SIG-M5 treated with dmso at 0.1 percent for 504 hours (cell line): ENCODE measurements around the gene DBR1.
A peak's percentile ranks its signal among the peaks of the same experiment; 100 is the strongest.

Source experiments
- DNase-seq: peaks from one replicate; lab custom pipeline; 2025; ENCODE audit not compliant: unreplicated experiment; lab: John Stamatoyannopoulos, UW

DBR1 gene

DNA sequence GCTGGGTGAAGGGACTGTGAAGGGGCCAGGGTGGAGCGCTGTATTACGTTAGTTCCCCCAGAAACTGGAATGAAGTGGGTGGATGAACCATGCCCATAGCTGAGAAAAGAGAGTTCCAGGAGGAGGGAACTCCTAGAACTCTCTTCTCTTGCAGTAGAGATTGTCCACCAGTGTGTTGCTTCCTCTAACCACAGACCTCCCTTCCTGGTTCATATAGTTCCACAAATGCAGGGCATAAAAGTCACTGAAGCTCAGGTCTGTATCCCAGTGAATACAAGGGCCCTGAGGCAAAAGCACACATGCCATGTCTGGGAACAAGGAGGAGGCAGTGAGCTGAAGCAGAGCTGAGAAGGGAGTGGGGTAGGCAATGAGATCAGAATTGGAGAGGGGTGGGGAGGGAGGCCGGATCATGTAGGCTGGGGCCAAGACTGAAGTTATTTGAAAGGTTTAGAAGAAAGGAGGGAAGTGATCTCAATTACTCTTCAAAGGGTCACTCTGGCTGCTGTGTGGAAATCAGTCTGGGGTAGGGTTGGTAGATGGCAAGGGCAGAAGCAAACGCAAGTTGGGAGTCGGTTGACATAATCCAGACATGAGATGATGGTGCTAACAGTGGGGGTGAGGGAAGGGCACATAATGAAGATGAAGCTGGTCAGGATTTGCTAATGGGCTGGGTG, 49.0 kb downstream of the DBR1 start:
- DNase-seq, result peak; percentile 73

DNA sequence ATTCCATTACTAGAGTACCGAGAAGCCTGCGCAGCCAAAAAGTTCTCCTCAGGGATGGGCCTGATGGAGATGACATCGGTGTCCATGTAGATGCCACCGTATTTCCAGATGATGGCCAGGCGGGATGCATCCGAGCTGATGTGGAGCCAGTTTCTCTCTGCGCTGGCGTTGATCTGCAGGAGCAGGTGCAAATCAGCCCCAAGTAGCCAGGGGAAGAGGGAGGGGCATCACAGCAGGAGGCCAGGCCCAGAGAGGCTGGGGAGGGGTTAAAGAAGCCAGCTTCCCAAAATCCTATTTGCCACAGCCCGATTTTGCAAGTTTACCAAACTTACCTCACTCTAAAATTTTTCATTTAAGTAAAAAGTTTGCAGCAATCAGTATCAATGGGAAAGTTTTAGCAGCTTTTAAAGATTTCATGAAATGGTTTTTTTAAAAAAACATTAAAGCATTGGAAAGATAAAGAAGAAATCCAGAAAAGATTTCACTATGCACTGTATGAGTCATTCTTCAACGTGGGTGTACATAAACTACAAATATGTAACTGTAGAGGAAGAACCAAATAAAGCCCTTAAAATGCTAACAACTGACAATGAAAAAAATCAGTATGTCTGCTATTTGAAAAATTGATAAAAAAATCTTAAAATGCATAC, 49.9 kb downstream of the DBR1 start:
- peak; percentile 31 for DNase-seq

DNA sequence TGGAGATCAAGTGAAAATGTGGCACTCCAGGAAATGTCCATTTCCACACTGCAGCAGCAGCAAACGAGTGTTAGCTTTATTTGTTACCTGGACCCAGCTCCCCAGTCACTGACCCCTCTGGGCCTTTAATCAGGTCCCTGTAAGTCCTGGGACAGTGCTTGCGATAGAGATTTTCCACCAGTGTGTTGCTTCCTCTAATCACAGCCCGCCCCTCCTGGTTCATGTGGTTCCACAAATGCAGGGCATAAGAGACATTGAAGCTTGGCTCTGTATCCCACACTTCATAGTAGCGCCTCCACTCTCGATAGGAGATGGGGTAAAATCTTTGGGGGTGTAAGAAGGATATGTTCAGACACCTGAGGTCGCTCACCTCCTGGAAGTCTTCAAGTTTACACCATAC, 50.5 kb downstream of the DBR1 start:
- no peak for DNase-seq

DNA sequence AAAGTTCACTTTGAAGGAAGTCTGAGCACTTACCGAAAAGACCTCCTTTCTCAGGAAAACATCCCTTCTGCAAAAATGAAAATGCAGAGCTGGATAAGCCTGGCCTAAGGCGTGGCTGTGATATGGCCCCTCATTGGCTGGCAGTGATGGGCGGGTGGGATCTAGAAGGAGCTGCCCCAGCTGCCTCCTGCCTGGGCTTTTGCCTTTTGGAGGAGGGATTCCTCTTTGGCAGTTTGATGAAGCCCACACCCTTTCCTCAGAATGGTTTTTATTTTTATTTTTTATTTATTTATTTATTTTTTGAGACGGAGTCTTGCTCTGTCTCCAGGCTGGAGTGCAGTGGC, 55.3 kb downstream of the DBR1 start:
- DNase-seq, result no peak

DNA sequence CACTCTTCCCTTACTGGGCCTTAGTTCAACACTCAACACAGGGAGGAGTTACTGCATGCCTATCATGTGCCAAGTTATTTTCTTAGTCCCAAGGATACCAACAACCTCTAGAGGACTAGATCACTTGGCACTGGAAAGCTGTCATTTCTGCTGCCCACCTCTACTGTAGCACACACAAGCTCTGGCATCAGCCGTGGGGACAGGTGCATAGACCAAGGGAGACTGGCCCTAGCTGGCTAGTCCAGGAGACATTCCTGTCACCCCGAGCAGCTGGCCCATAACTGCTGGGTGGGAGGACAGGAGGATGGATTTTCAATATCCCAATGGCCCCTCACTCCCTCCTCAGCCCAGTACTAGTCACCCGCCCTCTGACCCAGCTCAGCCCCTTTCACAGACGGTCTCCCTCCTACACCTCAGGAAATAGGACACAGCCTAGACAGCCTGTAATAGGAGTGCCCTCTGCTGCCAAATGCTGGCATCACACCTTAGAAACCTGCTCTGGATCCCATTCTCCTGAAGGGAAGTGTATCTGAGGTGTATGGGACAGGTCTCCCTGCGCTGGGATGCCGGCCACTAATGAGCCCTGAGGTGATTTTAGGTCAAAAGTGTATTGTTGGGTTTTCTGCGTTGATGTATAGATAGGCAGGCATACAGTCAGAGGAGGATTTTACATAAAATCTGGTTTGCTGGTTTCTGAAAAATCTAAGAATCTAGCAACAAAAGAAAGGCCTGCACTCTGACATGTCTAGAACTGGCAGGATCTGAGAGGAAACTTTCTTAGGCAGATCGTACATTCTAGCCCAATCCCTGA, 55.9 kb downstream of the DBR1 start:
- DNase-seq, result peak; percentile 70

DNA sequence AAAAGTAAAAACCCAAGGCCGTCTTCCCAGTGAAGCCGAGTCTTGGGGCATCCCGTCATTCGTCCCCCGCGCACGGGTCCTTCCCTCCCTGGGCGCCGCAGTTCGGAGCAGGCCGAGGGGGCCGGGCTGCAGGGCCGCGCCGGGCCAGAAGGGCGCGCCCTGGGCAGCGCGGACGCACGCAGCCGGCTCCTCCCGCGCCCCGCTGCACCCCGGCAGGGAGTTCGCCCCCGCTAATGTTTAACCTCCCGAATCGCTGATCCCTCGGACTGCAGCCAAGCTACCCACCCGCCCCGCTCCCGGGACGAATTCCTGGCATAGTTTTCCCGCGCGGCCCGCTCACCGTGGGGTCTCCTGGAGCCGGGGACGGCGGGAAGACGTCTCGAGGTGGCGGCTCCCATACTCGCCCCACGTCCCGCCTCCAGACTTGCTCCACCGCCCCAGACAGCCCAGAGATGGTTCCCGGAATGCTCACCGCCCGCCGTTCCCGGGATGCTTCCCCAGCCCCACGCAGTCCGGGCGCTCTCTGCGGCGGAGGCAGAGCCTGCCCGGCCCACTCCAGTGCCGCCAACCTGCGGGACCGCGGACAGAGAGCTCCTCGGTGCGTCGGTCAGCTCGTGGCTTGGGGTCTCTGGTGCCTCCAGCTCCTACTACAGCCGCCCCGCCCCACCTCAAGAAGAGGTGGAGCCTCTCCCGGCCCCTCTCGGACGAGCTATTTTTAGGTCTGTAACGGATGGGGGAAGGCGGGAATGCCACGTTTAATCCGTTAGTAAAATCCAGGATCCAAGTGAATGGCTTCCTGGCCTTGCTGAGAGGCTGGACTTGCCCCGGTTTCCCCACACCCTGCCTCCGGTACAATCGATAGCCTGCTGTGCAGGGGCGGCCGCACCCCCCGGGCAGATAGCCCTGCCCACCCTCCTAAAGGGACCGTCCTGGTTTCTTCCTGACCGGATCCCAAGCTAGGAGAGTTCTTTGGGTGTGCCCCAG, 59.4 kb downstream of the DBR1 start, which contains the start of gene DZIP1L:
TSS of gene DZIP1L (minus strand) at position 621 of the 984 bp plus-strand sequence. CDS start 11,637 bp downstream, outside the sequence.
- peak; percentile 26 for DNase-seq

DNA sequence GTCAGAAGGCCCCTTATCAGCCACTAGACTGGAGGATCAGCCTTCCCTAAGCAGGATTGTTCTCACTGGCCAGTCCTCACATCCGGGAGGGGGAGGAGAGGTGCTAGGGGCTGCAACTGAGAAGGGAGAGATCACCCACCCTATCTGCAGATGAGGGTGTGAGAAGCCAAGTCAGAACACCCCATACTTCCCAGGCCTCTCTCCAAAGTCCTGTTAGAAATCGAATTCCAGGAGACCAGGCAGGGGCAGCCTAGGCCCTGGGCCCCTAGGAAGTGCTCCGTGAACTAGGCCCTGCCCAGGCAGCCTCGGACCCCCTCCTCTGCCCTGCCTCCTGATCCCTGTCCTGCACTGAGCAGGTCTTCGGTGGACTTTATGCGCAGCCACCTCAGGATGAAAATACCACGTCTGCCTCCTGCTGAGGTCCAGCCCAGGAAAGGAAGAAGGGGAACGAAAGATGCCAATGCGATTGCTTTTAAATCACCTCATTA, 60.2 kb downstream of the DBR1 start:
- no peak for DNase-seq

DNA sequence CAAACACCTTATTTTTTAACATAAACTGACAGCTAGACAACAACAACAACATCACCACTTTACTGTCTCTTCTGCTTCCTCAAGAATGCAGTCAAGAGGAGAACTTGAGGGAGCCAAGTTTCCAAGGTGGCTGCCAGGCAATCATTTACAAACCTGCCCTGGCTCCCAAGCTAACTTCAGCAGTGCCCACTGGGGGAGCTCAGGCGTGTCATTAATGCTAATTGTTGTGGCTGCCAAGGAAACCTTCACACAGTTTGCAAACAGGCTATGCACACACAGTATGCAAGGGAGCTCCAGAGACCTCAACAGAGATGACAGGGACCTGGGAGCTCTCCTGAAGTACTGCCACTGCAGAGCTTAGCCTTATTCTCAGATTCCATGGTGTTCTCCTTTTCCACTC, 61.4 kb downstream of the DBR1 start:
- no peak for DNase-seq

DNA sequence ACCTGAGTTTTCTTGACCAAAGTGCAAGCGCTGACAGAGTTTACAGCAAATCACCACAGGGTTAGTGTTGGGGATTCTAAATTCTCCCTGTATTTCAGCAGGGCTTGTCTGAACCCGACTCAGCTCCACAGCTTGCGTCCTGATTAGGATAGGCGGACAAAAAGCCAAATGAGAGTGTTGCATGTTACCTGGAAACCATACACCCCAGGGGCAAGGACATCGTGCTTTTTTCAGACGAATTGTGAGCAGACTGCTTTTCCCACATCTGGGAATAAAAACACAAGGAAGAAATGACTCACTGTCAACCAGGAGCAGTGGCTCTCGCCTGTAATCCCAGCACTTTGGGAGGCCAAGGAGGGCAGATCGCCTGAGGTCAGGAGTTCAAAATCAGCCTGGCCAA, 62.4 kb downstream of the DBR1 start:
- no peak for DNase-seq
